Myocyte (in vitro differentiated cells): ENCODE results near the gene ACVR1. TPM values are rescaled to one million over a fixed set of nuclear protein-coding genes. Genes with fewer than 3 reads are reported as not detected.
"Not testable (repeated sequence)": the region's sequence is repeated elsewhere in the genome, so short reads cannot be mapped to it uniquely, and the experiment has no call there.

Experiments
- DNase-seq: peaks from one replicate; pipeline ENCODE4 v3.0.0-alpha.2; 2012; ENCODE audit warnings: low read depth
- total RNA-seq: library from RNA; depleted of rRNA; stranded (reverse); fragments of >200 nt; gene quantifications from 2 replicates; pipeline ENCODE4 v1.2.3, GENCODE V29; 2014

ACVR1 gene
- total RNA-seq, 1 donor from 2014 or later, result 48.8 TPM

GRCh38 chr2:157894694-157895435 lies 18.7 kb upstream of the ACVR1 start:
- DNase-seq, result peak; percentile 87

- no peak for DNase-seq
Measured at GRCh38 chr2:157893611-157894010, 17.5 kb upstream of the ACVR1 start.

- no peak for DNase-seq
Measured at GRCh38 chr2:157891643-157892041, 15.5 kb upstream of the ACVR1 start.

DNA sequence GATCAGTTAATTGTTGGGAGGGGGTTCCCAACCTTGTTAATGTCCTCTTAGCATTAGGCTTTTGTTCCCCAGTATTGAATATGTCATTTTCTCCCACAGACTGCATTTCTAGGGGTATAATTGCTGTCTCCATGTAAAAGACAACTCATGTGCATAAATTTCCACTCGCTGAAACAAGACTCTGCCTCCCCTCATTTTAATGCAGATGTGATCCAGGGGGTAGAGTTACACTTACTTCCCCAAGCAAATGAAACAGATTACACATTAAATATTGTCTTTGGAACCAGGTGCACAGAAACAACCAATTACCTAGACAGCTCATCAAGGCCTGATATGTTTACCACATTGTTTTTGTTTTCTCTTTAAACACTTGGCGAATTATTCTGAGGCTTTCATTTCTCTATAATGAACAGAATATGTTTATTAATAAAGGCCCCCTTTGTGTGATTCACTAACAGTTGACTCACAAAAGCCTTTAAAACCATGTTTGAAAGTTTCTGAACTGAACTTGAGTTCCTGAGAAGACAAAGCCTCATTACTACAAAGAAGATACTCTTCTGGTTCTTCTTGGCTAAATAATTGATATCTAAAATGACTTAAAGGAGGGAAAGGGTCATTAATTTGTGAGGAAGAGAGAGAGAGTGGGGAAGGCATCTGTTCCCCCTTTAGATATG lies 15.0 kb upstream of the ACVR1 start:
- DNase-seq, result no peak

DNA sequence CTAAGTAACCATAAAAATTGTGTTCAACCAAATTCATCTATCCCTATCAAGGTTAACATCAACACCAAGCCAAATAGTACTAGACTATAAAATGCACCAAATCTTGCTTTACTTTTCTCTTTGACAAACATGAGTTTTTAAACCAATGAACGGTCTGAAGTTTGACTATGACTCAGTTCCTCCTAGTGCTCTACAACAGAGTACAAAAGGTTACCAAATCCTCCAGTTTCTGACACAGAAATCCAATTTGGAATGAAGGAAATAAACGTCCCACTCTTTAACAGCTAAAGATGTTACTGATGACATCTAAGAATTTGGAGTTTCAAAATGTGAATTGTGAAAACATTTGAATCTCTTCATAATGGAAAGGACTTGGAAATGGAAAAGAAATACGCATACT lies 11.8 kb upstream of the ACVR1 start:
- no peak for DNase-seq

GRCh38 chr2:157884533-157884932 lies 8.4 kb upstream of the ACVR1 start:
- DNase-seq, result not testable (repeated sequence)

DNA sequence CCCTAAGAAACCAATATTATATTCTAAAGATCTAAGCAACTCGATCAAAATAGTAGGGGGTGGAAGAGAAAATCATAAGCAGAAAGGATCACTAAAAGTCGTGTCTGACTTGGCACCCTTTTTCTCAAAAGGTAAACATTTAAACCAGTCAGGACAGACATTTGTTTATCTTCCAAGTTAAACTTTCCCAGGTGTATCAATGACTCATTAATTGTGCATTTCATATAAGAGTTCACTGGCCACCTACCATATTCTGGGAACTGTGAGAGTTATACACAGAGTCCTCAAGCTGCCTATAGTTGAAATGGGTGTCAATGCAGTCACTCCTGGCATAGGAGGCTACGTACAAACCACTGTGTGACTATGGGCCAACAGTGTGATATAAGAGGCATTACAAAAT lies 4.8 kb upstream of the ACVR1 start:
- no peak for DNase-seq

DNA sequence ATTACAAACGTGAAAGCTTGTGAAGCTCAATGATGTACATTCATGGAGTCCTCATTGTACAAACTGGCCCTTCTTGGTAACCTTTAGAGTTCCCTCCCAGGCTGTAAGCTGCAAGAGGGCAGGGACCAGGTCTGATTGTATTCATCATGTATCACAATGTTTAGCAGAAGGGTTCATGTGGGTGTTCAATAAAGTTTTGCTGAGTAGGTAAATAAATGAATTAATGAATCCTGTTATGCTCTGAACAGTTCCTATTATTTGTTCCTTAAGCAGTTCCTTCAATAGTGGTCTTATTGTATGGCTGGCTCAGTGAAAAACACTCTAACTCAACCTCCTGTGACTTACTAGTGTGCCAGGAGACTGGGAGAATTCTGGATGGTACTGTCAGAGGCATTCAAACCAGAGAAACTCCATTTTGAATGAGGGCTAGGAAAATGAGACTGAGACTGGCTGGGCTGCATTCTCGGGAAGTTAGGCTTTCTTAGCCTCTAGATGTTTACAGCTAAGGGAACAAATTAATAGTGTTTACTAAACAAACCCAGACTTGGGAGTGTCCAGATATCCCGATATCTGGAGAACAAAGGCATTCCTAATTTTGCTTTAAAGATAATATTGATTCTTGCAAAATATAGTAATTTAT lies 1.8 kb upstream of the ACVR1 start:
- DNase-seq, result no peak

DNA sequence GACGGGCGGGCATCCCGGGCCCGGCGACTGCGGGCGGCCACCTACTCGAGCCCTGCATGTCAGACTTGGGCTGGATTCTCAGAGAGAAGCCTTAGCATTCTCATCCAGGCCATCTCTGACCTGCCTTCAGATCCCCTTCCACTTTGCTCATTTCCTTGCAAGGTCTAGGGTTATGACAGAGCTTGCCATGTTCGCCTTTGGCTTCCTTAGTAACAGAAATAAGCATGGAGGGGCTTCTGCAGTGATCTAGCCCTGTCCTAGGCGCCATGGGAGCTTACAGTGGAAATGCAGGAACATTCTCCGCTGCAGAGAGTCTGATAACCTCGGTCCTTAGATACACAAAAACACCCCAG lies 632 bp upstream of the ACVR1 start:
- no peak for DNase-seq

GRCh38 chr2:157875641-157876065 lies 477 bp downstream of the ACVR1 start:
- DNase-seq, result no peak

DNA sequence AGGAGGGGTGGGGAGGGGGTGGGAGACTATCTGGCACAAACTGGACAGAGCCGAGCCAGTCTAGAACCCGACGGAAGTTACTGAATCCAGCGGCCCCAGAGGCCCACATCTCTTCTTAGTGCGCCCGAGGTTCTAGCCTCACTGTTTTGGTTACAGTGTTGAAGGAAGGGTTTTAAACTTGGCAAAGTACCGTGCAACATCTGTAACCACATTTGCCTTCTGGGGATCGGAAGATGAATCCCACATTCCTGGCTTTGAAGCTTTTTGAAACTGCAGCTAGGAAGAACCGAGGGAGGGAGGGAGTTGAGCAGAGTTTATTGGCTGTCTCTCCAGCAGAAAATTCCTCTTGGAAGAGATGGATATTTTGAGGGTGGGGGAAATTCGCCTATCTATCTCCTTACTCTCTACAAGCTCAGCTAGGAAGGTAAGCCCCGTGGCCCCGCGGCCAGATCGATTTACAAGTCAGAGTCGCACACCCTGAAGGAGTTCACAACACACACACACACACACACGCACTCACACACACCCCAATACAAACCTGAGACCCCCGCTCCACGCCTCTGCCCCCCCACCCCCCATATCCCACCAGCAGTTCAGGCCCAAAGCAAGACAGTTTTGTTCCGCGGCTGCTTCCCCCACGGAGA lies 1.0 kb downstream of the ACVR1 start:
- peak; percentile 86 for DNase-seq

GRCh38 chr2:157874348-157874747 lies 1.8 kb downstream of the ACVR1 start:
- peak; percentile 35 for DNase-seq

DNA sequence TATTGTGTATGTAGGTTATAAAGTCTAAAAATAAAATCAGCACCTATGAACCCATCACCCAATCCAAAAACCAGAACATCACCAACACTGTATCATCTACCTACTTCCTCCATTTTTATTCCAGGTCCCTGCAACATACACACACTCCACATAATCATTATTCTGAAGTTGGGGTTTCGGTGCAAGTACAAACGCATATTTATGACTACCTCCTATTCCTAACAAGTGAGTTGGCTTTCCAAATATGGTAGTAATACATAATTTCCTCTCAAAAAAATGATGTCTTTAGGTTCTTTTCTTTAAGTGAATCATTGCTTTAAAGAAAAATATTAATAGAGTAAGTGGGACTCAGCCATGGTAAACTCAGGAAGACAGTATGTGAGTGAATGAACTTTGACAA lies 3.3 kb downstream of the ACVR1 start:
- no peak for DNase-seq

DNA sequence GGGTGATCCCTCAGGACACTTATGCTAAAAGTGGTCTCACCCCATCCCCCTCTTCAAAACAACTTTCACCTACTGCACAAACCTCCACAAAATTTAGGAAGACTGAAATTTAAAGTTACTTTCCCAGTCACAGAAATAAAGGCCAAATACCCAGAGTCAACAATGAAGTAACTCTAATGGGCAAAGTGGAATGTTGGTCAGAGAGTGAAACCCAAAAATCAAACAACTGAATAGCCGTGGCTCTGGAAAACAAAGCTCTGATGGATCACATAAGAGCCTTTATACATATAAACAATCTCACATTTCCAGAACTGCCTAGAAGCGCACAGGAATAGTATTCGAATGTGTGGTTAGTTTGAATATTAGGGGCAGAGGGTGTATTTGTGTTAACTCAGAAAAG lies 4.7 kb downstream of the ACVR1 start:
- DNase-seq, result no peak

DNA sequence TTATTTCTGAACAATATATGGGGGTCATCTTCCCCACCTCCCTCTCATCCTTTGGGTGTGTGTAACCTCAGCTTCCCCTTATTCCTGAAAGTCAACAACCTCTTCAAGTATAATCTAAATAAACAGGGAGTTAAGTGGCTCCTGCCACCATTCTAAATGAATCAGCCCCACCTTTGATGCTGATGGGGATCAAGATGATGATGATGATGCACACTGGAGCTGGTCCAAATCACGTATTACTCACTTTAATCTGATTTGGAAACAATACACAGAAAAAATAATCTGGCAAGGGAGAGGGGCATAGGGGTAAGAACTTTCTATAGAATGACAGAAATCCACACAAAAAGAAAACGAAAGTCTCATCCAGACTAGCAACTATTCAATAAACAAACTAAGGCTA lies 7.1 kb downstream of the ACVR1 start:
- no peak for DNase-seq

DNA sequence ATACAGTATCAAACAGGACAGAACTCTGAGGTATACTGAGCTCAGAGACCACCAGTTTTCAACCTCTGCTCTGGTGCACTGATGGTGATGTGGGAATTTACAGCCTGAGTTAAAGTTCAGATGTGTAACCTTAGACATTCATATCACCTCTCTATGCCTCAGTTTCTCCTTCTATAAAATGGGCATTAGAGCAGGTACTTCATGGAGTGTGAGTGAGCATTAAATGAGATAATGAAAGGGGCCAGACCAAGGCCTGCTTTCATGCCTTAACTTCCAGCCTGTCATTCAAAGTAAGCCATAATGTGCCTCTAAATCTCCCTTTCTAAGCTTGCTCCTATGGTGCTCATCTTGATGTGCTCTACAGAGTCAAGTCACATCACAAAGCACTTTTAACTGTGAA lies 8.4 kb downstream of the ACVR1 start:
- no peak for DNase-seq

GRCh38 chr2:157866666-157867642 lies 9.2 kb downstream of the ACVR1 start:
- DNase-seq, result no peak

- DNase-seq, result no peak
Measured at GRCh38 chr2:157866202-157866601, 9.9 kb downstream of the ACVR1 start.

DNA sequence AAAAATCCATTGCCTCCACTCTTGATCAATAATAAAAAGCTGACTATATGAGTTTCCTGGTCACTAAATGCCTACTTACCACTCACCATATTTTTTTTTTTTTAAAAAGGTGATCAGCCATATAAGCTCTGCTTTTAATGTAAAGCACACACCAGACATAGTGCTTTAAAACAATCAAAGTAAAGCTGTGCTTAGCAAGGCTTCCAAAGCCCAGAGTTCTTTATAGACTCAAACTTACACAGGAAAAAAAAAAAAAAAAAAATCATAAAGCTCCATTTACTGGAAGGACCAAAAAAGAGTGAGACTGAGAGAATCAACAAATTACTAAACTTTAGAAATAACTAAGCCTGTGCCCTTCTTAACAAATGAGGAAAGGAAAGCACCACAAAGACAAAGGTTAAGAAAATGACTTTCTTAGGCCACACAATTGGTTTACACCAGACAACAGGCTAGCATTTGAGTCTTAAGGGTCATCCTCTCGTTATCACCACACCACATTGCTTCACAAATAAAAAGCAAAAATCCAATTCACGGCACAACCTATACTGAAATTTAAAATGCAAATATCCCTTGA lies 11.2 kb downstream of the ACVR1 start:
- no peak for DNase-seq

DNA sequence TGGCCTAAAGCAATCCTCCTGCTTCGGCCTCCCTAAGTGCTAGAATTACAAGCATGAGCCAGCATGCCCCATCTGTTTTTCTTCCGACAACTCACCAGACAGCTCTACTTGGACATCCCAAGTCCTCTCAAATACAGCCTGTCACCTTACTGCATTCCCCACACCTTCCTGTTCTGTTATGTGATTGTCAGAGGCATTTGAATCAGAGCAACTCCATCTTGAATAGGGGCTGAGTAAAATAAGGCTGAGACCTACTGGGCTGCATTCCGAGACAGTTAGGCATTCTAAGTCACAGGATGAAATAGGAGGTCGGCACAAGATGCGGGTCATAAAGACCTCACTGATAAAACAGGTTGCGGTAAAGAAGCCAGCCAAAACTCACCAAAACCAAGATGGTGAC lies 17.3 kb downstream of the ACVR1 start:
- no peak for DNase-seq

DNA sequence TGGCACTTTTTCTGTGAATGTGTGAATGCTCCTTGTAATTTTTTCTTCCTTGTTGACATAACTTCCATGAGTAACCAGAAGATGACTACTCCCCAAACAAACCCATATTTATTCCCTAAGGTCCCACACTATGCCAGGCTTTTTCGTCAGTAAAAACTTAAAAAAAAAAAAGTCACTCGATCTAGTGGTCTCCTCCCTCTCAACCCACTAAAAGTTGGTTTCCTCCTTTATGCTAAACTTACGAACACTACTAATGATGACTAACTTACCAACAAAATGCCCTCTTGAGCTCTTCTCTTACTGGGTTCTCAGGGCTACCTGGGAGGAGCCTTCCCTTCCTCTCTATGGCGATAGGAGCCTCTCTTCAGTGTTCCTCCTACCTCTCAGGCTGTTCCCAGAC lies 18.2 kb downstream of the ACVR1 start:
- DNase-seq, result no peak
